ENCODE results near the gene RAB7B. TPM values are rescaled to one million over a fixed set of nuclear protein-coding genes. Genes with fewer than 3 reads are reported as not detected.

Gene RAB7B
- total RNA-seq, 1 donor from 2014 or later, result not detected

- no peaks in the 10 kb centered on the region for H3K36me3 ChIP-seq
- H3K4me1 Mint-ChIP-seq, result no peaks in the 10 kb centered on the region
- H3F3A ChIP-seq (ENCODE audit: low read depth), result no peaks in the 10 kb centered on the region
- peaks cover 10% of the 10 kb centered on the region for H3K27me3 Mint-ChIP-seq (ENCODE audit: insufficient read depth, low read depth)
- H4K20me1 ChIP-seq (ENCODE audit: low read depth), result no peaks in the 10 kb centered on the region
- H3K9ac ChIP-seq, result no peak overlapping the region
- no peaks in the 10 kb centered on the region for H3K27me3 ChIP-seq
- no peak overlapping the region for H3K4me2 ChIP-seq
- H3K36me3 Mint-ChIP-seq, result no peaks in the 10 kb centered on the region
- H3K4me1 ChIP-seq, result no peaks in the 10 kb centered on the region
- TF ChIP-seq EZH2 (IDR thresholded peaks at IDR 0.05) (no peak), EZH2phosphoT487 (IDR thresholded peaks at IDR 0.05) (no peak)
- TF ChIP-seq, protein P1, sequence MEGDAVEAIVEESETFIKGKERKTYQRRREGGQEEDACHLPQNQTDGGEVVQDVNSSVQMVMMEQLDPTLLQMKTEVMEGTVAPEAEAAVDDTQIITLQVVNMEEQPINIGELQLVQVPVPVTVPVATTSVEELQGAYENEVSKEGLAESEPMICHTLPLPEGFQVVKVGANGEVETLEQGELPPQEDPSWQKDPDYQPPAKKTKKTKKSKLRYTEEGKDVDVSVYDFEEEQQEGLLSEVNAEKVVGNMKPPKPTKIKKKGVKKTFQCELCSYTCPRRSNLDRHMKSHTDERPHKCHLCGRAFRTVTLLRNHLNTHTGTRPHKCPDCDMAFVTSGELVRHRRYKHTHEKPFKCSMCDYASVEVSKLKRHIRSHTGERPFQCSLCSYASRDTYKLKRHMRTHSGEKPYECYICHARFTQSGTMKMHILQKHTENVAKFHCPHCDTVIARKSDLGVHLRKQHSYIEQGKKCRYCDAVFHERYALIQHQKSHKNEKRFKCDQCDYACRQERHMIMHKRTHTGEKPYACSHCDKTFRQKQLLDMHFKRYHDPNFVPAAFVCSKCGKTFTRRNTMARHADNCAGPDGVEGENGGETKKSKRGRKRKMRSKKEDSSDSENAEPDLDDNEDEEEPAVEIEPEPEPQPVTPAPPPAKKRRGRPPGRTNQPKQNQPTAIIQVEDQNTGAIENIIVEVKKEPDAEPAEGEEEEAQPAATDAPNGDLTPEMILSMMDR (IDR thresholded peaks at IDR 0.05), result no peak
- no peak overlapping the region for H3K4me3 ChIP-seq
- no peak overlapping the region for H3K4me3 Mint-ChIP-seq
- no peak overlapping the region for H2AFZ ChIP-seq (replicated peaks)
- H3K27ac Mint-ChIP-seq, result no peak overlapping the region
- no peaks in the 10 kb centered on the region for H3K9me3 Mint-ChIP-seq
- DNase-seq (ENCODE audit: low spot score), result no peak
- H3K27ac ChIP-seq, result no peak overlapping the region
- no peaks in the 10 kb centered on the region for H3K79me2 ChIP-seq (ENCODE audit: low read depth)
- no peaks in the 10 kb centered on the region for H3K9me3 ChIP-seq (ENCODE audit: low read depth)
Measured at GRCh38 chr1:206022766-206023165, 19.6 kb upstream of the RAB7B start.

GRCh38 chr1:206021626-206022365 lies 18.6 kb upstream of the RAB7B start:
- H3K79me2 ChIP-seq (ENCODE audit: low read depth), result no peaks in the 10 kb centered on the region

GRCh38 chr1:206021008-206021625 lies 17.9 kb upstream of the RAB7B start:
- Histone ChIP-seq H3K4me2 (no peak overlapping the region), H3K27ac (no peak overlapping the region), H3K27me3 (no peaks in the 10 kb centered on the region), H4K20me1 (ENCODE audit: low read depth) (no peaks in the 10 kb centered on the region), H3K79me2 (ENCODE audit: low read depth) (no peaks in the 10 kb centered on the region), H3K4me3 (no peak overlapping the region), H3K9ac (no peak overlapping the region), H3K36me3 (no peaks in the 10 kb centered on the region), H3K4me1 (no peaks in the 10 kb centered on the region), H3F3A (ENCODE audit: low read depth) (no peaks in the 10 kb centered on the region), H3K9me3 (ENCODE audit: low read depth) (no peaks in the 10 kb centered on the region), H2AFZ (replicated peaks) (no peak overlapping the region)
- TF ChIP-seq EZH2 (IDR thresholded peaks at IDR 0.05), result no peak
- Mint-ChIP-seq H3K27me3 (ENCODE audit: insufficient read depth, low read depth) (peaks cover 4% of the 10 kb centered on the region), H3K4me1 (no peaks in the 10 kb centered on the region), H3K9me3 (no peaks in the 10 kb centered on the region), H3K27ac (no peak overlapping the region), H3K4me3 (no peak overlapping the region), H3K36me3 (no peaks in the 10 kb centered on the region)
- DNase-seq (ENCODE audit: low spot score), result no peak

More at GRCh38 chr1:206021626-206022365, 18.6 kb upstream of the RAB7B start:
- Histone ChIP-seq H3K4me2 (no peak overlapping the region), H2AFZ (replicated peaks) (no peak overlapping the region), H3K9me3 (ENCODE audit: low read depth) (no peaks in the 10 kb centered on the region), H3K4me1 (no peaks in the 10 kb centered on the region), H3F3A (ENCODE audit: low read depth) (no peaks in the 10 kb centered on the region), H4K20me1 (ENCODE audit: low read depth) (no peaks in the 10 kb centered on the region), H3K9ac (no peak overlapping the region), H3K27ac (no peak overlapping the region), H3K27me3 (no peaks in the 10 kb centered on the region), H3K36me3 (no peaks in the 10 kb centered on the region), H3K4me3 (no peak overlapping the region)
- Mint-ChIP-seq H3K4me1 (no peaks in the 10 kb centered on the region), H3K4me3 (no peak overlapping the region), H3K9me3 (no peaks in the 10 kb centered on the region), H3K27me3 (ENCODE audit: insufficient read depth, low read depth) (peaks cover 4% of the 10 kb centered on the region), H3K36me3 (no peaks in the 10 kb centered on the region), H3K27ac (peak overlapping the region; percentile 87)
- TF ChIP-seq, protein P1 (IDR thresholded peaks at IDR 0.05), result no peak
- TF ChIP-seq EZH2phosphoT487 (IDR thresholded peaks at IDR 0.05) (no peak), EZH2 (IDR thresholded peaks at IDR 0.05) (no peak)
- DNase-seq (ENCODE audit: low spot score), result no peak

All from neural progenitor cell (in vitro differentiated cells).